ENCODE results near the gene ANKFY1.

DNA sequence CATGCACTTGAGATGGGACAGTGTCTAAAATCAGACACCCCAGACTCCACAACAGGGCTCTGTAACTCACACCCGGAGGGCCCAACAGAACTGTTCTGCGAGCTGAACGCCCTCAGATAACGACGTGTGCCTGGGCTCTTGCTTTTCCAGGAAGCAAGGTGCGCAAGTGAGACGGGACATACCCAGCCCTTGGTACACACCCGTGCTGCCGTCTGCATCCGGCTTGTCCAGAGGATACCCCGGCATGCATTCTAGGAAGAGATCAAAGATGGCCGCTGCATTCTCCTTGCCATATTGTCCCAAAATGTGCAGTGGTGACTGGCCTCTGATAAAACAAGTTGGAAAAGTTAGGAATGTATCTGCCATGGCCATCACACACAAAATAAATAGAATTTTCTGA is 91.4 kb downstream of the ANKFY1 start:
- TF ChIP-seq, protein P1, sequence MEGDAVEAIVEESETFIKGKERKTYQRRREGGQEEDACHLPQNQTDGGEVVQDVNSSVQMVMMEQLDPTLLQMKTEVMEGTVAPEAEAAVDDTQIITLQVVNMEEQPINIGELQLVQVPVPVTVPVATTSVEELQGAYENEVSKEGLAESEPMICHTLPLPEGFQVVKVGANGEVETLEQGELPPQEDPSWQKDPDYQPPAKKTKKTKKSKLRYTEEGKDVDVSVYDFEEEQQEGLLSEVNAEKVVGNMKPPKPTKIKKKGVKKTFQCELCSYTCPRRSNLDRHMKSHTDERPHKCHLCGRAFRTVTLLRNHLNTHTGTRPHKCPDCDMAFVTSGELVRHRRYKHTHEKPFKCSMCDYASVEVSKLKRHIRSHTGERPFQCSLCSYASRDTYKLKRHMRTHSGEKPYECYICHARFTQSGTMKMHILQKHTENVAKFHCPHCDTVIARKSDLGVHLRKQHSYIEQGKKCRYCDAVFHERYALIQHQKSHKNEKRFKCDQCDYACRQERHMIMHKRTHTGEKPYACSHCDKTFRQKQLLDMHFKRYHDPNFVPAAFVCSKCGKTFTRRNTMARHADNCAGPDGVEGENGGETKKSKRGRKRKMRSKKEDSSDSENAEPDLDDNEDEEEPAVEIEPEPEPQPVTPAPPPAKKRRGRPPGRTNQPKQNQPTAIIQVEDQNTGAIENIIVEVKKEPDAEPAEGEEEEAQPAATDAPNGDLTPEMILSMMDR (IDR thresholded peaks at IDR 0.05): no peak
- TF ChIP-seq POLR2A (IDR thresholded peaks at IDR 0.05): no peak
